ENCODE results near the gene ARMCX4. TPM values are rescaled to one million over a fixed set of nuclear protein-coding genes. Genes with fewer than 3 reads are reported as not detected.

ARMCX4 gene
- total RNA-seq, 1 experiment from 2014 or later: 0.15 TPM

DNA sequence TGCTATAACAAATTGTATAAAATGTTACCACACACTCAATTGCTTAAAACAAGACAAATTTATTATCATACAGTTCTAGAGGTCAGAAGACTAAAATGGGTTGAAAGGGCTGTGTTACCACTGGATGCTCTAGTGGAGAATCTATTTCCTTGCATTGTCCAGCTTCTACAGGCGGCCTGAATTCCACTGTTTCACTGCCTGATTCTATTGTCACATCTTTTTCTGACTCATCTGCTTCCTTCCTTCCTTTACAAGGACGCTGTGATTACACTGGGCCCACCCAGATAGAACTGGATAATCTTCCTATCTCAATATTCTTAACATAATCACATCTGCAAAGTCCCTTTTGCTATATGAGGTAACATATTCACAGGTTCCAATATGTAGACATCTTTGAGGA, 45.7 kb downstream of the ARMCX4 start:
- Histone ChIP-seq H3K36me3 (ENCODE audit: control insufficient read depth in 1 of 2, insufficient read depth in 2 of 2, low read length in 2 of 2) (no peaks in the 10 kb centered on the region), H4K20me1 (ENCODE audit: insufficient read depth) (no peaks in the 10 kb centered on the region), H3K79me2 (ENCODE audit: insufficient read depth, low read length) (no peaks in the 10 kb centered on the region), H3K4me3 (replicated peaks in 1 of 2; ENCODE audit: low read depth in 1 of 2, low read length in 2 of 2) (no peak overlapping the region), H2AFZ (ENCODE audit: low read depth, low read length, poor library complexity, severe bottlenecking) (no peak overlapping the region), H3K4me2 (ENCODE audit: low read length) (no peak overlapping the region), H3K27me3 (ENCODE audit: insufficient read depth, low read length) (no peaks in the 10 kb centered on the region), H3K9ac (ENCODE audit: low read length) (no peak overlapping the region), H3K27ac (ENCODE audit: low read depth, low read length) (no peak overlapping the region), H3K4me1 (ENCODE audit: control insufficient read depth in 1 of 2, insufficient read depth in 2 of 2, low read length in 2 of 2) (no peaks in the 10 kb centered on the region), H3K9me3 (ENCODE audit: control insufficient read depth in 1 of 2, insufficient read depth in 1 of 2, low read depth in 1 of 2, low read length in 2 of 2) (no peaks in the 10 kb centered on the region), H3K9me2 (ENCODE audit: insufficient read depth) (no peaks in the 10 kb centered on the region)
- DNase-seq (ENCODE audit: low read depth, low spot score) (no peak), ATAC-seq (no peak)
- ChIA-PET RAD21 (ENCODE audit: low non-redundant PET in 1 of 2, low total read pairs in 2 of 2, uncharacterized antibody in 2 of 2, unreplicated experiment in 2 of 2) (no interaction called here), POLR2A (no interaction called here), CTCF (no interaction called here)
- TF ChIP-seq JUND (IDR thresholded peaks at IDR 0.05) (no peak), ELF1 (IDR thresholded peaks at IDR 0.05; ENCODE audit: borderline replicate concordance, low read depth) (no peak), EZH2 (IDR thresholded peaks at IDR 0.05) (no peak), FOSL1 (IDR thresholded peaks at IDR 0.05; ENCODE audit: low read depth) (no peak), SP1 (IDR thresholded peaks at IDR 0.05; ENCODE audit: low read depth) (no peak), SRF (IDR thresholded peaks at IDR 0.05; ENCODE audit: low read depth) (no peak), YY1 (IDR thresholded peaks at IDR 0.05; ENCODE audit: extremely low read depth, insufficient replicate concordance, low read depth, low read length) (no peak), TCF7L2 (IDR thresholded peaks at IDR 0.05; ENCODE audit: borderline replicate concordance, extremely low read depth, insufficient read depth, insufficient read length) (no peak), EGR1 (IDR thresholded peaks at IDR 0.05; ENCODE audit: low read depth) (no peak), EZH2phosphoT487 (IDR thresholded peaks at IDR 0.05; ENCODE audit: borderline replicate concordance) (no peak), RAD21 (IDR thresholded peaks at IDR 0.05; ENCODE audit: low read depth) (no peak), ZFX (IDR thresholded peaks at IDR 0.05) (no peak), SIN3A (IDR thresholded peaks at IDR 0.05; ENCODE audit: low read depth) (no peak)
- TF ChIP-seq, protein P1, sequence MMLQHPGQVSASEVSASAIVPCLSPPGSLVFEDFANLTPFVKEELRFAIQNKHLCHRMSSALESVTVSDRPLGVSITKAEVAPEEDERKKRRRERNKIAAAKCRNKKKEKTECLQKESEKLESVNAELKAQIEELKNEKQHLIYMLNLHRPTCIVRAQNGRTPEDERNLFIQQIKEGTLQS (IDR thresholded peaks at IDR 0.05): no peak
- TF ChIP-seq, protein P2, sequence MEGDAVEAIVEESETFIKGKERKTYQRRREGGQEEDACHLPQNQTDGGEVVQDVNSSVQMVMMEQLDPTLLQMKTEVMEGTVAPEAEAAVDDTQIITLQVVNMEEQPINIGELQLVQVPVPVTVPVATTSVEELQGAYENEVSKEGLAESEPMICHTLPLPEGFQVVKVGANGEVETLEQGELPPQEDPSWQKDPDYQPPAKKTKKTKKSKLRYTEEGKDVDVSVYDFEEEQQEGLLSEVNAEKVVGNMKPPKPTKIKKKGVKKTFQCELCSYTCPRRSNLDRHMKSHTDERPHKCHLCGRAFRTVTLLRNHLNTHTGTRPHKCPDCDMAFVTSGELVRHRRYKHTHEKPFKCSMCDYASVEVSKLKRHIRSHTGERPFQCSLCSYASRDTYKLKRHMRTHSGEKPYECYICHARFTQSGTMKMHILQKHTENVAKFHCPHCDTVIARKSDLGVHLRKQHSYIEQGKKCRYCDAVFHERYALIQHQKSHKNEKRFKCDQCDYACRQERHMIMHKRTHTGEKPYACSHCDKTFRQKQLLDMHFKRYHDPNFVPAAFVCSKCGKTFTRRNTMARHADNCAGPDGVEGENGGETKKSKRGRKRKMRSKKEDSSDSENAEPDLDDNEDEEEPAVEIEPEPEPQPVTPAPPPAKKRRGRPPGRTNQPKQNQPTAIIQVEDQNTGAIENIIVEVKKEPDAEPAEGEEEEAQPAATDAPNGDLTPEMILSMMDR (IDR thresholded peaks at IDR 0.05 in 2 of 3, conservative IDR thresholded peaks at IDR 0.05 in 1 of 3; ENCODE audit: borderline replicate concordance in 1 of 3, insufficient read depth in 1 of 3, low read depth in 2 of 3, low read length in 2 of 3): no peak
- TF ChIP-seq, protein P3, sequence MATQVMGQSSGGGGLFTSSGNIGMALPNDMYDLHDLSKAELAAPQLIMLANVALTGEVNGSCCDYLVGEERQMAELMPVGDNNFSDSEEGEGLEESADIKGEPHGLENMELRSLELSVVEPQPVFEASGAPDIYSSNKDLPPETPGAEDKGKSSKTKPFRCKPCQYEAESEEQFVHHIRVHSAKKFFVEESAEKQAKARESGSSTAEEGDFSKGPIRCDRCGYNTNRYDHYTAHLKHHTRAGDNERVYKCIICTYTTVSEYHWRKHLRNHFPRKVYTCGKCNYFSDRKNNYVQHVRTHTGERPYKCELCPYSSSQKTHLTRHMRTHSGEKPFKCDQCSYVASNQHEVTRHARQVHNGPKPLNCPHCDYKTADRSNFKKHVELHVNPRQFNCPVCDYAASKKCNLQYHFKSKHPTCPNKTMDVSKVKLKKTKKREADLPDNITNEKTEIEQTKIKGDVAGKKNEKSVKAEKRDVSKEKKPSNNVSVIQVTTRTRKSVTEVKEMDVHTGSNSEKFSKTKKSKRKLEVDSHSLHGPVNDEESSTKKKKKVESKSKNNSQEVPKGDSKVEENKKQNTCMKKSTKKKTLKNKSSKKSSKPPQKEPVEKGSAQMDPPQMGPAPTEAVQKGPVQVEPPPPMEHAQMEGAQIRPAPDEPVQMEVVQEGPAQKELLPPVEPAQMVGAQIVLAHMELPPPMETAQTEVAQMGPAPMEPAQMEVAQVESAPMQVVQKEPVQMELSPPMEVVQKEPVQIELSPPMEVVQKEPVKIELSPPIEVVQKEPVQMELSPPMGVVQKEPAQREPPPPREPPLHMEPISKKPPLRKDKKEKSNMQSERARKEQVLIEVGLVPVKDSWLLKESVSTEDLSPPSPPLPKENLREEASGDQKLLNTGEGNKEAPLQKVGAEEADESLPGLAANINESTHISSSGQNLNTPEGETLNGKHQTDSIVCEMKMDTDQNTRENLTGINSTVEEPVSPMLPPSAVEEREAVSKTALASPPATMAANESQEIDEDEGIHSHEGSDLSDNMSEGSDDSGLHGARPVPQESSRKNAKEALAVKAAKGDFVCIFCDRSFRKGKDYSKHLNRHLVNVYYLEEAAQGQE (IDR thresholded peaks at IDR 0.05; ENCODE audit: low read depth): no peak
- intact Hi-C loops (cut with micrococcal nuclease): no loop called here
- no TSS peak for BruUV-seq (replicated peaks)

All from HCT116 (cell line).